GM12801 (cell line): ENCODE results near the gene STOML1.

Experiments
- TF ChIP-seq, protein P1 (sequence below): IDR thresholded peaks from one replicate; pipeline ENCODE4 v1.5.1; 2011; ENCODE audit warnings: control low read depth; ENCODE audit not compliant: insufficient read length; ENCODE audit errors: extremely low read depth

The STOML1 gene

GRCh38 chr15:73991726-73992593, at the start of gene STOML1:
Gene STOML1 (minus strand): TSS chr15:73992295. CDS start chr15:73992223, 72 bp downstream.
- TF ChIP-seq, protein P1, sequence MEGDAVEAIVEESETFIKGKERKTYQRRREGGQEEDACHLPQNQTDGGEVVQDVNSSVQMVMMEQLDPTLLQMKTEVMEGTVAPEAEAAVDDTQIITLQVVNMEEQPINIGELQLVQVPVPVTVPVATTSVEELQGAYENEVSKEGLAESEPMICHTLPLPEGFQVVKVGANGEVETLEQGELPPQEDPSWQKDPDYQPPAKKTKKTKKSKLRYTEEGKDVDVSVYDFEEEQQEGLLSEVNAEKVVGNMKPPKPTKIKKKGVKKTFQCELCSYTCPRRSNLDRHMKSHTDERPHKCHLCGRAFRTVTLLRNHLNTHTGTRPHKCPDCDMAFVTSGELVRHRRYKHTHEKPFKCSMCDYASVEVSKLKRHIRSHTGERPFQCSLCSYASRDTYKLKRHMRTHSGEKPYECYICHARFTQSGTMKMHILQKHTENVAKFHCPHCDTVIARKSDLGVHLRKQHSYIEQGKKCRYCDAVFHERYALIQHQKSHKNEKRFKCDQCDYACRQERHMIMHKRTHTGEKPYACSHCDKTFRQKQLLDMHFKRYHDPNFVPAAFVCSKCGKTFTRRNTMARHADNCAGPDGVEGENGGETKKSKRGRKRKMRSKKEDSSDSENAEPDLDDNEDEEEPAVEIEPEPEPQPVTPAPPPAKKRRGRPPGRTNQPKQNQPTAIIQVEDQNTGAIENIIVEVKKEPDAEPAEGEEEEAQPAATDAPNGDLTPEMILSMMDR, result no peak

DNA sequence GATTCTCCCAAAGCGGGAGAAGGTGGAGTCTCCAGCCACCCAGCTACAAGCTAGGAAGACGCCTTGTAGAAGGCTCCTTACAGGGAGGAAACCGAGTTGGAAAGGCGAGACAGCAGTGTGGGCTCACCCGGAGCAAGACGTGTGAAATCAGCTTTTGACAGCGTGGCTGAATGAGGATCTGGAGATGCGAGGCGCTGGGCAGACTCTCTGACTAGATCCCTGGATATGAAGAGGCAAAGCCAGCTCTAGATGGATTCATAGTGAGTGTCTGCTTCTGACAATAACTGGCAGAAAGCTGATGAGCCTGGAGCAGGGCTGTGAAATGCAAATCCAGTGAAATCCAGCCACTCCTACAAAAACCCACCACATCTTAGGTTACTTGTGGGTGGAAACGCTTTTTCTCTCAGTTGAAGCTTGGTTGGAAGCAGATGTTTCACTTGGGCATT, 49.2 kb upstream of the STOML1 start:
- TF ChIP-seq, protein P1, result no peak

GRCh38 chr15:74040109-74040850, 48.2 kb upstream of the STOML1 start:
- TF ChIP-seq, protein P1, result no peak

- TF ChIP-seq, protein P1, result no peak
These were observed 47.5 kb upstream of the STOML1 start for GRCh38 chr15:74039656-74040010.

GRCh38 chr15:74038707-74039655, 46.9 kb upstream of the STOML1 start:
- TF ChIP-seq, protein P1, result no peak

- TF ChIP-seq, protein P1, result no peak
These were observed 45.3 kb upstream of the STOML1 start for GRCh38 chr15:74037171-74038117.
